ENCODE data around the gene NANOS1. TPM values are rescaled to one million over a fixed set of nuclear protein-coding genes. Genes with fewer than 3 reads are reported as not detected.

Gene NANOS1
- total RNA-seq, 3 donors from 2014 or later (not counting 1 experiment from before 2014, with no cell fraction given) = 0.09 TPM; not detected in 2

DNA sequence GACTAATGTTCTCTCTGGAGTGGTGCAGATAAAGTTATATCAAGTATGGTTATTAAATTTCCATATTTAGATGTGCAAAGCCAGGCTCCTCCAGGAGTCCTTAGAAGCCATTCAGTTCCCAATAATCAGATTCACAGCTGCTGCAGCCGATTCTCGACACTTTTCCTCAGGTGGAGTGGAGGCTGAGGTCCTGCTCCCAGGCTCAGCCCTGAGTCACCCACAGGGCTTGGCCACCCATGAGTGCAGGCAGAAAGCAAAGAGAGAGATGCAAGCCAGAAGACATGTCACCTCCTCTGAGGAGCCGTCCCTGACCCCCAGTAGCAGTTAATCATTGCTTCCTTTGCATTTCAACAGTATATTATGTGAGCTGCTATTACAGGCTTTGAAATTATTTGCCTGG lies 36.3 kb upstream of the NANOS1 start:
- Mint-ChIP-seq H3K27me3 (ENCODE audit: low read depth in 2 of 2) (peaks cover 8 to 22% of the 10 kb centered on the region in 2 donors), H3K36me3 (no peaks in the 10 kb centered on the region), H3K4me3 (no peak overlapping the region), H3K9me3 (no peaks in the 10 kb centered on the region), H3K27ac (no peak overlapping the region), H3K4me1 (no peaks in the 10 kb centered on the region)
- Histone ChIP-seq H3K27ac (ENCODE audit: low read length) (no peak overlapping the region), H3K4me3 (ENCODE audit: low read length) (no peak overlapping the region), H3K9me3 (ENCODE audit: control insufficient read depth, insufficient read depth, low read length) (no peaks in the 10 kb centered on the region), H3K27me3 (ENCODE audit: control insufficient read depth, insufficient read depth, low read length) (no peaks in the 10 kb centered on the region), H3K36me3 (ENCODE audit: control insufficient read depth, insufficient read depth, low read length) (no peaks in the 10 kb centered on the region), H3K4me1 (ENCODE audit: control insufficient read depth, insufficient read depth, low read length) (no peaks in the 10 kb centered on the region)
- WGBS (ENCODE audit: insufficient coverage) = 86% methylated on average over 3 of the region's 3 CpGs
- intact Hi-C loops (cut with micrococcal nuclease) = no loop called here
- TF ChIP-seq, protein P1, sequence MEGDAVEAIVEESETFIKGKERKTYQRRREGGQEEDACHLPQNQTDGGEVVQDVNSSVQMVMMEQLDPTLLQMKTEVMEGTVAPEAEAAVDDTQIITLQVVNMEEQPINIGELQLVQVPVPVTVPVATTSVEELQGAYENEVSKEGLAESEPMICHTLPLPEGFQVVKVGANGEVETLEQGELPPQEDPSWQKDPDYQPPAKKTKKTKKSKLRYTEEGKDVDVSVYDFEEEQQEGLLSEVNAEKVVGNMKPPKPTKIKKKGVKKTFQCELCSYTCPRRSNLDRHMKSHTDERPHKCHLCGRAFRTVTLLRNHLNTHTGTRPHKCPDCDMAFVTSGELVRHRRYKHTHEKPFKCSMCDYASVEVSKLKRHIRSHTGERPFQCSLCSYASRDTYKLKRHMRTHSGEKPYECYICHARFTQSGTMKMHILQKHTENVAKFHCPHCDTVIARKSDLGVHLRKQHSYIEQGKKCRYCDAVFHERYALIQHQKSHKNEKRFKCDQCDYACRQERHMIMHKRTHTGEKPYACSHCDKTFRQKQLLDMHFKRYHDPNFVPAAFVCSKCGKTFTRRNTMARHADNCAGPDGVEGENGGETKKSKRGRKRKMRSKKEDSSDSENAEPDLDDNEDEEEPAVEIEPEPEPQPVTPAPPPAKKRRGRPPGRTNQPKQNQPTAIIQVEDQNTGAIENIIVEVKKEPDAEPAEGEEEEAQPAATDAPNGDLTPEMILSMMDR (IDR thresholded peaks at IDR 0.05) = no peak
- no peak for DNase-seq
- no peak for ATAC-seq

DNA sequence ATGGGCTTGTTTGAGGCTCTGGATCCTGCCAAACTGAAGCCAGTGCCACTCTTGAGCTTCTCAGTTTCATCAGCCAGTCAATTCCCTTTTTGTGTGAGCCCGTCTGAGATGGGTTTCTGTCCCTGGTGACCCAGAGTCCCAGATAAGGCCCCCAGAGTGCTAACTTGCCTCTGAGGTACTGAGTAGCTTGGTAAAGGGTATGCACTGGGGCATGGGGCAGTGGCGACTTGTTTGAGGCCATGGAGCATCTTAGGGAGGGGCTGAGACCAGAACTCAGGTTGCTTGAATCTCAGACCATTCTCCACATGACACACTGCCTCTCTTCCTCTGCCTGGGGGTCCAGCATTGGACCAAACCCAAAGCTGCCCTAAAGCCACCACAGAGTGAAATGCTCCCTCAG lies 35.2 kb upstream of the NANOS1 start:
- no peaks in the 10 kb centered on the region for H3K9me3 ChIP-seq (ENCODE audit: control insufficient read depth, insufficient read depth, low read length)
- no peak overlapping the region for H3K27ac Mint-ChIP-seq
- no peaks in the 10 kb centered on the region for H3K4me1 ChIP-seq (ENCODE audit: control insufficient read depth, insufficient read depth, low read length)
- H3K27me3 ChIP-seq (ENCODE audit: control insufficient read depth, insufficient read depth, low read length) = peaks cover 2% of the 10 kb centered on the region
- ATAC-seq (no peak), DNase-seq (no peak)
- TF ChIP-seq, protein P1 (IDR thresholded peaks at IDR 0.05) = no peak
- intact Hi-C loops (cut with micrococcal nuclease) = no loop called here
- no peaks in the 10 kb centered on the region for H3K36me3 Mint-ChIP-seq
- no peaks in the 10 kb centered on the region for H3K9me3 Mint-ChIP-seq
- no peak overlapping the region for H3K4me3 Mint-ChIP-seq
- H3K4me3 ChIP-seq (ENCODE audit: low read length) = no peak overlapping the region
- H3K36me3 ChIP-seq (ENCODE audit: control insufficient read depth, insufficient read depth, low read length) = no peaks in the 10 kb centered on the region
- H3K27ac ChIP-seq (ENCODE audit: low read length) = no peak overlapping the region
- H3K4me1 Mint-ChIP-seq = no peaks in the 10 kb centered on the region
- peaks cover 8 to 25% of the 10 kb centered on the region in 2 donors for H3K27me3 Mint-ChIP-seq (ENCODE audit: low read depth in 2 of 2)
- WGBS (ENCODE audit: insufficient coverage) = 83% methylated on average over 2 of the region's 2 CpGs

DNA sequence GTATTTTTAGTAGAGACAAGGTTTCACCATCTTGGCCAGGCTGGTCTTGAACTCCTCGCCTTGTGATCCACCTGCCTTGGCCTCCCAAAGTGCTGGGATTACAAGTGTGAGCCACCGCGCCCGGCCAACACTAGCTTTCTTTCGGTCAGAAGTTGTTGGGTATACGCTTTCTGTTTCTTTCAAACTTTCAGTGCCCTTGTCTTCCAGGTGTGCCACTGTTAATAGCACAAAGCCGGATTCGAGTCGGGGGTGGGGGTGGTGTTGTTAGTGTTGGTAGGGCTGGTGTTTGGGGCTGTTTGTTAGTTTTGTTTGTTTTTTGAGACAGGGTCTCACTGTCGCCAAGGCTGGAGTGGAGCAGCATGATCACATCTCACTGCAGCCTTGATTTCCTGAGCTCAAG lies 33.8 kb upstream of the NANOS1 start:
- H3K4me3 ChIP-seq (ENCODE audit: low read length) = no peak overlapping the region
- ATAC-seq (no peak), DNase-seq (no peak)
- TF ChIP-seq, protein P1 (IDR thresholded peaks at IDR 0.05) = no peak
- intact Hi-C loops (cut with micrococcal nuclease) = no loop called here
- WGBS (ENCODE audit: insufficient coverage) = 89% methylated on average over 10 of the region's 10 CpGs
- H3K27ac ChIP-seq (ENCODE audit: low read length) = no peak overlapping the region
- Mint-ChIP-seq H3K4me1 (no peaks in the 10 kb centered on the region), H3K27ac (no peak overlapping the region), H3K9me3 (no peaks in the 10 kb centered on the region), H3K36me3 (no peaks in the 10 kb centered on the region), H3K27me3 (ENCODE audit: low read depth in 2 of 2) (peaks cover 5 to 25% of the 10 kb centered on the region in 2 donors), H3K4me3 (no peak overlapping the region)
- H3K36me3 ChIP-seq (ENCODE audit: control insufficient read depth, insufficient read depth, low read length) = no peaks in the 10 kb centered on the region
- H3K4me1 ChIP-seq (ENCODE audit: control insufficient read depth, insufficient read depth, low read length) = no peaks in the 10 kb centered on the region
- peaks cover 2% of the 10 kb centered on the region for H3K27me3 ChIP-seq (ENCODE audit: control insufficient read depth, insufficient read depth, low read length)
- H3K9me3 ChIP-seq (ENCODE audit: control insufficient read depth, insufficient read depth, low read length) = no peaks in the 10 kb centered on the region

DNA sequence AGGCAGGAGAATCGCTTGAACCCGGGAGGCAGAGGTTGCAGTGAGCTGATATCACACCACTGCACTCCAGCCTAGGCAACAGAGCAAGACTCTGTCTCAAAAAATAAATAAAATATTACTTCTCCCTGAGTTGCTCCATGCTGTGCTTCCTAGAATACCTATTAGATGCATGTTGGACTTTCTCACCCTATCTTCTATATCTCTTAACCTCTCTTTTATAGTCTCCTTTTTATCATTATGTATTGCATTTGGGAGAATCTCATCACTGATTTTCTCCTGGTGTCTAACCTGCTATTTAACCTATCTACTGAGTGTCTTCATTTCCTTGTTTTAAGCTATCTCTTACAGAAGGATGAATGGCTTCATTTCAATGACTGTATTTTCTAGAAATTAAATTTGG lies 32.1 kb upstream of the NANOS1 start:
- DNase-seq (no peak), ATAC-seq (no peak)
- Histone ChIP-seq H3K27ac (ENCODE audit: low read length) (no peak overlapping the region), H3K4me3 (ENCODE audit: low read length) (no peak overlapping the region), H3K27me3 (ENCODE audit: control insufficient read depth, insufficient read depth, low read length) (peaks cover 2% of the 10 kb centered on the region), H3K4me1 (ENCODE audit: control insufficient read depth, insufficient read depth, low read length) (no peaks in the 10 kb centered on the region), H3K9me3 (ENCODE audit: control insufficient read depth, insufficient read depth, low read length) (no peaks in the 10 kb centered on the region), H3K36me3 (ENCODE audit: control insufficient read depth, insufficient read depth, low read length) (no peaks in the 10 kb centered on the region)
- no peak overlapping the region for H3K4me3 Mint-ChIP-seq
- H3K27ac Mint-ChIP-seq = no peak overlapping the region
- TF ChIP-seq, protein P1 (IDR thresholded peaks at IDR 0.05) = no peak
- H3K4me1 Mint-ChIP-seq = no peaks in the 10 kb centered on the region
- intact Hi-C loops (cut with micrococcal nuclease) = no loop called here
- no peaks in the 10 kb centered on the region for H3K36me3 Mint-ChIP-seq
- no peaks in the 10 kb centered on the region for H3K9me3 Mint-ChIP-seq
- WGBS (ENCODE audit: insufficient coverage) = 97% methylated on average over 2 of the region's 2 CpGs
- peaks cover 10 to 25% of the 10 kb centered on the region in 2 donors for H3K27me3 Mint-ChIP-seq (ENCODE audit: low read depth in 2 of 2)
